ENCODE results near the gene NDST1. TPM values are rescaled to one million over a fixed set of nuclear protein-coding genes. Genes with fewer than 3 reads are reported as not detected.

NDST1 gene
- total RNA-seq, 4 donors from 2014 or later, result 68.8 to 104 (median 96.4) TPM

DNA sequence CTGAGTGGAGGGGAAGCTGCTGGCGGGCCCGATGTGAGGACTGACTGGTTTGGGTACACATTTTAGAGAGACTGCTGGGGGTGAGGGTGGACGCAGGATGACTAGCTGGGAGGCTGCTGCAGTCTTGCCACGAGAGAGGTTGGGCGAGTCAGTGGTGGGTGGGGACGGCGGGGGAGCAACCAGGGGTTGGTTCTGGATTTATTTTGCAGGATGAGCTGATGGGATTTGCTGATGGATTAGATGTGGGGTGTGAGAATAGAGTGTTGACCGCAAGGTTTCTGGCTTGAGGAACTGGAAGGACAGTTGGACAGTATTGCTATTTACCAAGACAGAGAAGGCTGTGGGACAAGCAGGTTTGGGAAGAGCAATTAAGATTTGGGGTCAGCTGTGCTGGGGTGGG lies 5.8 kb upstream of the NDST1 start:
- intact Hi-C loops (cut with DNase I; ENCODE audit: low total_unique reads), result no loop called here
- no peak for TF ChIP-seq POLR2A (IDR thresholded peaks at IDR 0.05)
- TF ChIP-seq EP300 (IDR thresholded peaks at IDR 0.05; ENCODE audit: low read depth), result no peak
- no peak for TF ChIP-seq POLR2AphosphoS5 (IDR thresholded peaks at IDR 0.05)
- TF ChIP-seq, protein P1, sequence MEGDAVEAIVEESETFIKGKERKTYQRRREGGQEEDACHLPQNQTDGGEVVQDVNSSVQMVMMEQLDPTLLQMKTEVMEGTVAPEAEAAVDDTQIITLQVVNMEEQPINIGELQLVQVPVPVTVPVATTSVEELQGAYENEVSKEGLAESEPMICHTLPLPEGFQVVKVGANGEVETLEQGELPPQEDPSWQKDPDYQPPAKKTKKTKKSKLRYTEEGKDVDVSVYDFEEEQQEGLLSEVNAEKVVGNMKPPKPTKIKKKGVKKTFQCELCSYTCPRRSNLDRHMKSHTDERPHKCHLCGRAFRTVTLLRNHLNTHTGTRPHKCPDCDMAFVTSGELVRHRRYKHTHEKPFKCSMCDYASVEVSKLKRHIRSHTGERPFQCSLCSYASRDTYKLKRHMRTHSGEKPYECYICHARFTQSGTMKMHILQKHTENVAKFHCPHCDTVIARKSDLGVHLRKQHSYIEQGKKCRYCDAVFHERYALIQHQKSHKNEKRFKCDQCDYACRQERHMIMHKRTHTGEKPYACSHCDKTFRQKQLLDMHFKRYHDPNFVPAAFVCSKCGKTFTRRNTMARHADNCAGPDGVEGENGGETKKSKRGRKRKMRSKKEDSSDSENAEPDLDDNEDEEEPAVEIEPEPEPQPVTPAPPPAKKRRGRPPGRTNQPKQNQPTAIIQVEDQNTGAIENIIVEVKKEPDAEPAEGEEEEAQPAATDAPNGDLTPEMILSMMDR (IDR thresholded peaks at IDR 0.05), result no peak
- H3K36me3 ChIP-seq, result no peaks in the 10 kb centered on the region
- no peak for DNase-seq
- H3K27ac ChIP-seq, result peak overlapping the region in 1 of 4 donors; percentile 19
- H3K9me3 ChIP-seq, result no peaks in the 10 kb centered on the region
- H3K4me3 ChIP-seq, result no peak overlapping the region
- H3K27me3 ChIP-seq, result no peaks in the 10 kb centered on the region
- WGBS, 2 donors (ENCODE audit: low coverage in 1 of 2), result 57 to 63% methylated on average over 6 to 8 of the region's 8 CpGs
- H3K4me1 ChIP-seq, result peaks cover 40 to 81% (median 67%) of the 10 kb centered on the region in 4 donors
- in situ Hi-C loops (cut with MboI; ENCODE audit: low pct_ligation_motif_present in 1 of 4, low pct_unique_long_range_greater_than_20kb in 1 of 4, low sequenced_read_pairs in 3 of 4), result no loop called here

DNA sequence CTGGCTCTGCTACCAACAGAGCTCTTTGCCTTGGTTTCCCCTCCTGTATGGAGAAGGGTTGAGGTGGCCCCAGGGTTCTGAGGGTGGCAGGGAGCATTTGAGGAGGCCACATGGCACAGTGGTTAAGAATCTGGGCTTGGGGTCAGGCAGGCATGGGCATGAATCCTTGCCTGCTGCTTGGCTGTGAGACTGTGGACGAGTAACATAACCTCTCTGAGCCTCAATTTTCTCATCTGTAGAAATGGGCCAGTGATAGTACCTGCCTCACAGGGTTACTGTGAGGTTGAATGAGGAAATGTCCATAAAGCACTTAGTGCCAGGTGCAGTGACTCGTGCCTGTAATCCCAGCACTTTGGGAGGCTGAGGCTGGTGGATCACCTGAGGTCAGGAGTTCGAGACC lies 5.1 kb upstream of the NDST1 start:
- DNase-seq, result no peak
- in situ Hi-C loops (cut with MboI; ENCODE audit: low pct_ligation_motif_present in 1 of 4, low pct_unique_long_range_greater_than_20kb in 1 of 4, low sequenced_read_pairs in 3 of 4), result no loop called here
- Histone ChIP-seq H3K4me1 (peaks cover 43 to 81% (median 72%) of the 10 kb centered on the region in 4 donors), H3K4me3 (no peak overlapping the region), H3K9me3 (no peaks in the 10 kb centered on the region), H3K27ac (peak overlapping the region; percentile 15 to 85 (median 76)), H3K36me3 (no peaks in the 10 kb centered on the region), H3K27me3 (no peaks in the 10 kb centered on the region)
- no peak for TF ChIP-seq POLR2A (IDR thresholded peaks at IDR 0.05)
- TF ChIP-seq EP300 (IDR thresholded peaks at IDR 0.05; ENCODE audit: low read depth), result no peak
- TF ChIP-seq POLR2AphosphoS5 (IDR thresholded peaks at IDR 0.05), result no peak
- TF ChIP-seq, protein P1 (IDR thresholded peaks at IDR 0.05), result no peak
- WGBS, 2 donors (ENCODE audit: low coverage in 1 of 2), result 87% methylated on average over 3 of the region's 3 CpGs; no CpG with 5 or more reads in 1 of the 2 donors
- intact Hi-C loops (cut with DNase I; ENCODE audit: low total_unique reads), result no loop called here

DNA sequence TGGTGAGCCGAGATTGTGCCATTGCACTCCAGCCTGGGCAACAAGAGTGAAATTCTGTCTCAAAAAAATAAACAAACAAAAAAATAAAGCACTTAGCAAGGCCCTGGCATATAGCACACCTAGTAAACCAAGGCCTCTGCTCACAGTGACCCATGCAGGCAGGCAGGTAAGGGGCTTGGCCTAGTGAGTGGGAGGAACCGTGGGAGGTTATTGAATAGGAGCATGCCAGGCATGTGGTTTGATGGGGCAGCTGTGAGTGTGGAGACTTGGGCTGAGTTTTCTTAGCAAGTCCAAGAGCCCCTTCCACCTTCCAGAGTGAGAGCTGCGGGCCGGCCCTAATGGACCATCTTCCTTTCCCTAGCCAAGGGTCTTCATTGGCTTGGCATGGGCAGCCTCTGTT lies 4.5 kb upstream of the NDST1 start:
- Histone ChIP-seq H3K27me3 (no peaks in the 10 kb centered on the region), H3K9me3 (no peaks in the 10 kb centered on the region), H3K27ac (peak overlapping the region; percentile 72 to 85 (median 76)), H3K4me3 (no peak overlapping the region), H3K4me1 (peaks cover 49 to 81% (median 72%) of the 10 kb centered on the region in 4 donors), H3K36me3 (no peaks in the 10 kb centered on the region)
- intact Hi-C loops (cut with DNase I; ENCODE audit: low total_unique reads) (no loop called here), in situ Hi-C loops (cut with MboI; ENCODE audit: low pct_ligation_motif_present in 1 of 4, low pct_unique_long_range_greater_than_20kb in 1 of 4, low sequenced_read_pairs in 3 of 4) (no loop called here)
- 94% methylated on average over 4 of the region's 4 CpGs; no CpG with 5 or more reads in 1 of the 2 donors for WGBS, 2 donors (ENCODE audit: low coverage in 1 of 2)
- TF ChIP-seq EP300 (IDR thresholded peaks at IDR 0.05; ENCODE audit: low read depth) (no peak), POLR2A (IDR thresholded peaks at IDR 0.05) (no peak), POLR2AphosphoS5 (IDR thresholded peaks at IDR 0.05) (no peak)
- TF ChIP-seq, protein P1 (IDR thresholded peaks at IDR 0.05), result no peak
- DNase-seq, result no peak

DNA sequence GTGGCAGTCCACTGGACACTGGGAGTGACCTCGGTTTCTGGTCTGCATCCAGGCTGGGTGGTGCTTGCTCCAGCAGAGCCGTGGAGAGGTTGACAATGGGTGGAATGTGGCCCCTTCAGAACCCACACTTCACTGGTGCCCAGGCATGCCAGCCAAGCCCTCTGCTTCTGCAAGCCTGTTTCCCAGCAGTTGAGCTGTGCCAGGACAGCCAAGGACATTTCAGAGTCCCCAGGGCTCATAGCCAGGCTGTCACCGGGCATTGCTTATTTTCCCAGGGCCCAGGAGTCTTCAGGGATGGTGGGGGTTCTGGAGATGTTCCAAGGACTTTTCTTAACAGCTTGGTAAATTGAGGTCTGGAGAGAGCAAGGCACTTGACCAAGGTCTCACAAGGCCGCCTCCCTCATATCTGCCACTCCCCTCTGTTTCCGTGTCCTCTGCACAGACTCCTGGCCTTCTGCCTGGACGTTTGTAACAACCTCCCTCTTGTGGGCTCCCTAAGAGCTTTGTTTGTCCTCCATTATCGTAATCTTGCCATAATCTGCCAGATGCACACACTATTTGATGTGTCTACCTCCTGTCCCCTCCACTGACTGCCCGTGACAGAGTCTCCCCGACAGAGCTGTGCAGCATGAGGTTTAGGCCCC lies 3.8 kb upstream of the NDST1 start:
- WGBS, 2 donors (ENCODE audit: low coverage in 1 of 2), result 10 to 31% methylated on average over 2 to 9 of the region's 9 CpGs
- peak; percentile 68 for DNase-seq
- H3K27ac ChIP-seq, result peak overlapping the region; percentile 72 to 85 (median 76)
- H3K27me3 ChIP-seq, result no peaks in the 10 kb centered on the region
- H3K9me3 ChIP-seq, result no peaks in the 10 kb centered on the region
- intact Hi-C loops (cut with DNase I; ENCODE audit: low total_unique reads) (no loop called here), in situ Hi-C loops (cut with MboI; ENCODE audit: low pct_ligation_motif_present in 1 of 4, low pct_unique_long_range_greater_than_20kb in 1 of 4, low sequenced_read_pairs in 3 of 4) (no loop called here)
- no peaks in the 10 kb centered on the region for H3K36me3 ChIP-seq
- peaks cover 56 to 81% (median 73%) of the 10 kb centered on the region in 4 donors for H3K4me1 ChIP-seq
- TF ChIP-seq POLR2A (IDR thresholded peaks at IDR 0.05) (no peak), POLR2AphosphoS5 (IDR thresholded peaks at IDR 0.05) (no peak), EP300 (IDR thresholded peaks at IDR 0.05; ENCODE audit: low read depth) (no peak)
- TF ChIP-seq, protein P1 (IDR thresholded peaks at IDR 0.05), result no peak
- H3K4me3 ChIP-seq, result no peak overlapping the region

All from transverse colon (tissue), 4 donors.